CD4-positive, alpha-beta T cell treated with Interleukin-1 beta for 1 hour (primary cell): ENCODE results near the gene AKAP6.

Experiments
- DNase-seq, 2 donors: peaks; one replicate each; pipeline ENCODE4 v3.0.0-alpha.2; 2020 to 2022

AKAP6 gene

DNA sequence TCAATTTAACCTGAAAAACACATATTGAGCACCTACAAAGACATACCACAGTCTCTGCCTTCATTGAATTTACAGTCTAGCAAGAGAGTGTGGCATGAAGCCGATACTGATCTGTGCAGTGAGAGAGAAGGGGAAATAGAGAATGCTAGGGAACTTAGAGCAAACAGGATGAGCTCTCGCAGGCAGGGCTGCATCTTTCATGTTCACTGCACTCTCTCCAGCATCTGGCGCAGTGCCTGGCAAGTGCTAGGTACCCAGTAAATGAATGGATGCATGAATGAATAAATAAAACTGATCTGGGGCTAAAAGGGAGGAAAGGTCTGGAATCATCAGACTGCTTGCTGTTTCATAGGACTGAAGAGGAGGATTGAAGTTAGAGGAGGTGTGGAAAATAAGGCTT is 353.1 kb downstream of the AKAP6 start:
- DNase-seq = no peak

DNA sequence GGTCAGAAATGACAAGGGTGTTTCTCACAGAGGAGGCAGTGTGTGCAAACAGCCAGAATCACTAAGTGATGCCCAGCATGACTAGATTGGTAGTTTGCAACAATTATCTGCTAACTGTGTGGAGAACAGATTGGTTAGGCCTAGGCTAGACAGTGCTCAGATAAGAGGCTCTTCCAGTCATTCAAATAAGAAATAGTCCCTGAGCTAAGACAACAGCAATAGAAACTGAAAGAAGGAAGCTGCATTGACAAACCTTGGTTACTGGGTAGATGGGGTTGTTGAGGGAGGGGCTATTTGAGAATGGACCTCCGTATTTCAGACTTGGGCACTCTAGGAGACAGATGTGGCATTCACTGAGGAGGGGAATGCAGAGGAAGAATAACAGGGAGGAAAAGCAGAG is 354.6 kb downstream of the AKAP6 start:
- no peak for DNase-seq

DNA sequence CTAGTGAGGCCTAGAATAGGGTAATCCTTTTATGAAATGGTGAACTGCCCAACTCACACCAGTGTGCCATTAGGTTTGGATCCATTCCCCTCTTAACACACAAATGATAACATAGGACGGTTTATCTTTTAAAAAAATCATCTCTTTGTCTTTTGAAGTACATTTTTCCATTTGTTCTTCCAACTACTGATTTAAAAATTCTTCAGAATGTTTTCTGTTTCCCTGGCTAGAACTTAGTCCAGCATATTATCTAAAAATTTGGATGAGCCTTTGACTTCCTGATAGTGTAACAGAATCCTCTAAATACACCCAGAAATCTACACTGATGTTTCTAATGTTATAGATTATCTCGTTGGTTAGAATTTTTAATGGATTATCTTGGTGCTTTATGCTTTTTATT is 359.8 kb downstream of the AKAP6 start:
- DNase-seq = no peak

DNA sequence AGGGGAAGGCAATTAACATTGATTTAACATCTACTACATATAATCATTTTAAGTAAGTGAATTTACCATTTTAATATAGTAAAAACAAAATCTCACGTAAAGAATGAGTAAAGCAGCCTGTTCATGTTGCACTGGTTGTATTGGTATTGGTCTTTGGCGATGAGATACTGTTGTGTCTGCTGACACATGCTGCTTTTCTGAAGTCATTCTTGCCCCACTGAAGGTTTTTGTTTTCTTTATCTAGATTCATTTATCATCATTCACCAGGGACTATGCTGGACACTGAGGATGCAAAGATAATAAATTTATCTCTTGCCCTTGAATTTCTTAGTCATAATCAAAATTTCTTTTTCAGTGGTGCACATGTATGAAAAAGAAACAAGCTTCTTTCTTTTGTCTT is 363.3 kb downstream of the AKAP6 start:
- no peak for DNase-seq

DNA sequence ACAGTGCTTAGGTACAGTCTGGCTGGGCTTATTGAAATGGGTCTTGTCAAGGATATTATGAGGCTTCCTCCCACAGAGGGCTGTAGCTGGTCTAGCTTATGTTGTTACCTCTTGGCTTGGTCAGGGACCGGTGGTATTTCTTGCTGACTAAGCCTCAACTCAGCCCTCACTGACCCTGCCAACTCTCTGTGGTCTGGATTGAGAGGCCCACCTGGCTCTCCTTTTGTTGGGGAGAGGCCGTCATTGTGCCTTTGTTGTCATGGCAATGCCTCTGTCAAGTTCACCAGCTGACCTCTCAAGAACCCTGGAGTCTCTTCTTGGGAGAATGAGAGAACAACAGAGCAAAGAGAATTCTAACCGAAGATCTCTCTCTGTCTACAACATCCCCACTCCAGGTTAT is 364.0 kb downstream of the AKAP6 start:
- DNase-seq = no peak

DNA sequence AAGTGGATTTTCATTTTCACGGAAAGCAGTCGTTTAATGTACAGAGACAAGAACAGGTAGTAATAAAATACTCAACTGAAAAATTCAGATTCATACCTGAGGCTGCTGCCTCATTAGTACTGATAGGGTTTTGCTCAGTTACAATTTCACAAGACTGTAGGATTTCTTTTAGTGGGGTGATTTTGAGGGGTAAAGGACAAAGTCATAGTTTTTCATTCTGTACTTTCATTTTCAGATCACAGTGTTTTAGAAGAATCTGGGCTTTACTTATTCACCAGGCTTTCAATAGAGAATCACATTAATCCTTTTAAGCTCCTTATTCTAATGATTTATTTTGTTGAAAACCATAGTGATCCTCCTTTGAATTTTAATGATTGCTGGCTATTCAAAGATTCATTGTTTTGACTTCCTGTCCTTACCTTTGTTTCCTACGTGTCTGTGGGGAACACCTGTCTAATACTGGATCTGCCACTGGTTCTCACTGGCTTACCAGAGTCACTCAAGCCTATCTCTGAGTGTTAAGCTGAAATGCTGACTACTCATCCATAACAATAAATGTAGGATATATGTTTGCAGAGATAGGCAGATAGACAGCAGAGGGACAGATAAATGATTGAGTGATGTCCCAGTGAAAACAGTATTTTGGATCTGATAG is 365.8 kb downstream of the AKAP6 start:
- DNase-seq = no peak

DNA sequence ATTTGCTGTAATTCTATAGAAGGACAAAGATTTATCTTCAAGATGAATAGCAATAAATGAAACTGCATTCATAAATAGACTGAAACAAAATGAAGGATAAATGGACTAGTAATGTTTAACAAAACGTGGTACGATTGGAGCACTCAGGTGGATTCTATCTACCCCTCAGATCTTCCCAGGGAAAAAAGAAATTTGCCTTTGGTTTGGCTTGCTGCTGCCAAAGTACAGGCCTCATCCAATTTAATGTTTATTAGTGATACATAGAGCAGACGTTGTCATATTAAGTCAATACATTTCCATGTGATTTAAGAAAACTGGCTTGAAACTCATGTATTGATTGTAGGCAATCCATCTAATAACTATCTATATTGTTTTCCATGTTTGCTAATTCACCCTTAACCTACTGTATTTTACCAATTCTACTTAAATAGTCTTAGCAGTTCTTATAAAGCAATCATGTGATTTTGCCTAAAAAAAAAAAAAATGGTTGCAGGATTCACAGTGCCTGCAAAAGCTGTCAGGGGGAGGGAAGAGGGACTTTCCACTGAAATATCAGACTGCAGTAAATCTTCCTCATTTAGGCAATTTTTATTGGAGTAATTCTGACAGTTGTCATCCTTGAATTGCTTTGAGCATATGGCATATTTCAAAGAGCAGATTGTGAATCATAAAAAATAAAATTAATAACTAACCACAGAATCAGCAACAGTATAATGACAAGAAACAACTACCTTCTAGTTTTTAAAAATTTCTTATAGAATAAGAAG is 367.4 kb downstream of the AKAP6 start:
- no peak for DNase-seq

DNA sequence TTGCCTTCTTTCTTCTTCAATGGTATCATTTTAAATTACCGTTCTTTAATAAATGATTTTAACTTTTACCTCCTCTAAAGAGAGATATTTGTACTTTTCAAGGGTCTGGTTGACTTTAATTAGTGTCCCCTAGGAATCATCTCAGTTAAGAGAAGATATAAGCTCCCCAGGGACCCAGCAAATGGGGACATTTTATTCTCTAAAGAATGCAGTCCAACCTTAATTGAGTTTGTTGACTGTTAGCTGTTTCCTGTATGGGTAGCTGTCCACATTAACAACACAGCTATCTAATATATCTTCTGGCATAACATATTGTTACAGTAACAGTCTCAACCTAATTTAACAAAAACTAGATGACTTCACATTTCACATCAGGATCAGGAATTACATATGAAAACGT is 368.0 kb downstream of the AKAP6 start:
- no peak for DNase-seq

DNA sequence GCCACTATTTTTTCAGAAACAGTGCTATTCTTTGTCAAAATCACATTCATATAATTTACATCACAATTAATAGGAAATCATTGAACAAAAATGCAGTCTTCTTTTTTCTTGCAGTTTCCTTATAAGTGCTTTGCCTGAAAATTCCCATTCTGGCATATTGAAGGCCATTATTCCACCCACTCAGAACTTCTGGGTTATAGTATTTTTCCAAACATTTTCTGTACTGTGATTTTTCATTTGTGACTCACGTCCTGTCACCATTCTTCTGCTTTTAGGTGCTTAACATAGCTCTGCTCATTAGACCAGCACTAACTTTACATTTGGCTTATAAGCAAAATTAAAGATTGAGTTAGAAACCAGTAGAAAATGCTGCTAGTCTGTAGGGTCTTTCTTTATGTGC is 368.6 kb downstream of the AKAP6 start:
- DNase-seq = no peak

DNA sequence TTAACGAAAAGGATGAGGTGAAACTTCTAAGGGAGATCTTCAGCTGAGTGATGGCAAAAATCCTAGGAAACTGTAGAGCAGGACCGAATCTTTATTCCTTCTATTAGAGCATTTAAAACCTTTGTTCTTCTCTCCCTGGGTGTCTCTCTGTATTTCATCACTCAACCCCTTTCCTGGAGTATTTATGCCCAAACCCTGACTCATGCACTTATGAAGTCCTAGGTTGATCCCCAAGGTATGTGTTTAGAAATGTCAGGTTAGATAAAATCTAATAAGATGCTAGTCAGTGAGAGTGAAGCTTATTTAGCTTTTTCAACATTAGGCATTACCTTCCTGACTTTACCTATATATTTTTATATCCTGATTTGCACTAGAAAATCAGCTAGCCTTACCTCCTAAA is 369.7 kb downstream of the AKAP6 start:
- DNase-seq = no peak

DNA sequence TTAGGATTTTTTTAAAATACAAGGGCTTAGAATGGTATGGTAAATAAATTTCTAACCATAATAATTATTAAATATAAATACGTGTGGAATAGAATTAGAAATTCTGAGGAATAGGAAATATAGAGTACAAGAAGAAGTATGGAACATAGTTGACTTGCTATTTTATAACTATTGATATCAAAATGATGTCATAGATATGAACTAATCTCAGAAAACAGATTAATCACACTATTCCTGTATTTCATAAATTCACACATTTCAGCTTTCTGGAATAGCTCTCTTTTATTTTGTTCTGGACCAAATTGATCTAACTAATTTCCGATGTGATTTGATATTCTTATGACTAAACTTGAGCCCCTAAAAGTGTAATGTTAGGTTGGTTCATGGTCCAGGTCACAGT is 372.4 kb downstream of the AKAP6 start:
- no peak for DNase-seq

DNA sequence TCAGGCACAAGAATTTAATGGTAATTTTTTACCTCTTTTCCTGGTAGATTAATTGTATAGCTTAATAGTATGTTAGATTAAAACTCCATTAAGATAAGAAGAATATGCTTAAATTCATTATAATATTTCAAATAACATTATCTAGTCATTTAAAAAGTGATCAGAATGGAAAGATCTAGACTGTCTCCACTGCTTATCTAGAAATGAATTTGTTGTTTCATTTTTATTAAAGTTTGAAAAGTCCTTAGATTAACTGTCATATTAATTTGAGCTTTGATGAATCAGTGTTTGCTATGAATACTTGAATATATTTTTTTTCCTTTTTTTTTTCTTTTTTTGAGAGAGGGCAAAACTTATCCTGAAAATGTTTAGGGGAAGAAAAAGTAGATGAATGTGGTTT is 373.0 kb downstream of the AKAP6 start:
- no peak for DNase-seq

DNA sequence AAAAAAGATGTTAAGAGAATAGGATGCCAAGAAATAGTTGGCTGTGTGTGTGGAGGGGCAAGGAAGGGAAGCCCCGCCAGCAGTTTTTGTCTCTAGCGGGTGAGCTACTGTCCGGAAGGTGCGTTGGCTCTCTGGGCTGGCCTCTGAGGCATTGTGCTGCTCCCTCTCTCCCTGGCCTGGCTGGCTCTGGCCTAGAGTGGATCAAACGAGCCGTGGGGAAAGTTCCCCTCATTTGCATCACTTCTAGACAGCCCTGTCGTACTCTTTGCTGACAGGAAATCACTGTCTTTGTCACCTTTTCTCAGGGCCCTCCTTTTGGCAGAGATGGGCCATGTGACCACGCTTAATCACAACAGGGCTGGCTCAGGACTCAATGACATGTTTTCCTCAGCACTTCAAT is 373.5 kb downstream of the AKAP6 start:
- DNase-seq = peak; percentile 9 to 27

DNA sequence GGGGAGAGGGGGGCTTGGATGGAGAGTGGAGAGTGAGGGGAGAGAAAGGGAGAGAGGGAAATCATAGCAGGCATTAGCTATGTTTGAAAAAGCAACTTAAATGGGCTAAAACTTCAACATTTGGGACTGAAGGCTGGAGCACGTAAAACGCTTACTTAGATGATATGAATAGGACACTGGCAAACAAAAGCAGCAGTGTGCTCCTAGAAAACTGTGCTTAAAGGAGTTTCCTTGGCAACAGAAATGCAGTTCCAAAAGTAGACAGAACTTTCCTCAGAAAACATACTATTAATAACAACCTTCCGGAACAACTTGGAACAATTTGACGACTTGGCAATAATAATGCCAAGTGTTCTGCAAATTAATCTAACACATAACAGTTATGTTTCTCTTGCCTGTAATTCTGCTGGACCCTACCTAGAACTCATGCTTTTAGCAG is 374.1 kb downstream of the AKAP6 start:
- DNase-seq = no peak

DNA sequence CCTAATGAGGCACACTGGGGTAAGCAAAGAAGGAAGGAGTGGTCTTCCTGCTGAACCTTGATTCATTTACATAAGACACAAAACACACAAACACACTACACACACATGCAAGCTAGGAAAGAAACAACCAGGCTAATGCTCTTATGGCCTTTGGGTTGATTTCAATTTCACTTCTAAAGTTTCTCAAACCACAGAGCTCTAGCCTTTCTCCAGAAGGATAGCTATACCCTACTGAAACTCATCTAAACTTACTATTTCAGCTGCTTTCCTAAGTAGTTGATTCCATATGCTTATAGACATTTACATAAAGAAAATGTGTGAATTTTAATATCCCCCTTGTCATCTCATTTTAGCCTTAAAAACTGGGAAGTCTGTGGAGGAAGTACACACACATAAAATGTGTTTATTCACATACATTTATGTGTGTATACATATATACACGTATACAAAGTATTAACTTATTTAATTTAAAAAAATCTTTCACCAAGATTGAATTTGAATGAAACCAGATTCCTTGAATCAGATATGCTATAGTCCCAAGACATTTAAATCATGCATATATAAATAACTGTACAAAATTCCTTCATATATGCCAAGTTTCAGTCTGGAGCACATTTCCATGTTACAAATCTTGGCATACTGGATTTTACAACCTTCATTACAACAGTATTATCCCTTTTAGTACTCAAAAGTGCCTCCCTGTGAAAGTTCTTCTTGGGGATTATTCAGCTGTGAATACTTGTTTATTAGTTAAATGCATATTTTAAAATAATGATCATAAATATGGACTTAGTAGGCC is 377.8 kb downstream of the AKAP6 start:
- no peak for DNase-seq

DNA sequence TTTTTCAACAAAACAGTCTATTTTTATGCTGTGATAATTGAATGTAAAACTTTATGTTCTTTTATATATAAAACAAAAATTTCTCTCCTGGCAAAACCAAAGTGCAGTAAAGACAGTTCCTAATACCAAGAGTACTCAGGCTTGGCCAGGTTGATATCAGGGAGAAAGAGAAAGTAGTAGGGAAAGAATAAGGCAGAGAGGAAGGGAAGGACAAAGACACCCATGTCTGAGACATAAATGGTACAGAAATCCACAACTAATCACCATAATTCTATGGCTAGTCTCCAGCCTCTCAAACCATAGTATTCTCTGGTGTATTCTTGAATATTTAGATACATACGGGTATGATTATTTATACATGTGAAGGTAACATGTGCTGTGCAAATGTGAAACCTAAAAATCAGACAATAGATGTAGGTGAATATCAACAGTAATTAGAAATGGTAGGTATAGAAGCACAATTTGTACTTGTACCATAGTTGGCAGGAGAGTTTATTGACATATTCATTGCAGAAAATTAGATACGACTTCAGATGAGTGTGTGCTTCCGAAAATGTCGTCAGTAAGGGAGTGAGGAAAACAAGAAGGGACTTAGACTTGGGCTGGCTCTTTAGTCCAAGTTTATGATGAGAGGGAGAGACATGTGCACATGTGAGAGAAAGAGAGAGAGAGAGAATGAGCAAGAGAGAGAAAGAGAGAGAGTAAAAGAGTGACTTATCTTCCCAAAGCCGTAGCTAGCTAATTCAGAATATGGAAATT is 378.8 kb downstream of the AKAP6 start:
- no peak for DNase-seq

DNA sequence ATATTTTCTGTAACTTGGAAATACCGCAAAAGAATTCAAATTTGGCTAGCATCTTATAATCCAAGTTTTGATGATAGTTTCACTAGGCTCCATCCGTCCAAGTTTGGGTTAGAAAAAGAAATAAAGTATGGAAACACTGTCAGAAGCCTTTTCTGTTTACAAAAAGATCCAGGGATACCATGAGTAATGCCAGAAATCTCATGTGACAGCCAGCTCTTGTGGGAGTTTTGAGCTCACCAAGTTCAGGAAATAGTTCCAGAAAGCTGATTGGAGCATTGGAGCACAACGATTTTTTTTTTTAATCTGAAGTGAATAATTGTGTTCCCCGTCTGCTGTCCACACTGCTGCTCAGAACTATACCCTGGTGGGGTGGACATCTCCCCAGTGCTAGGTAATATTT is 379.9 kb downstream of the AKAP6 start:
- no peak for DNase-seq

DNA sequence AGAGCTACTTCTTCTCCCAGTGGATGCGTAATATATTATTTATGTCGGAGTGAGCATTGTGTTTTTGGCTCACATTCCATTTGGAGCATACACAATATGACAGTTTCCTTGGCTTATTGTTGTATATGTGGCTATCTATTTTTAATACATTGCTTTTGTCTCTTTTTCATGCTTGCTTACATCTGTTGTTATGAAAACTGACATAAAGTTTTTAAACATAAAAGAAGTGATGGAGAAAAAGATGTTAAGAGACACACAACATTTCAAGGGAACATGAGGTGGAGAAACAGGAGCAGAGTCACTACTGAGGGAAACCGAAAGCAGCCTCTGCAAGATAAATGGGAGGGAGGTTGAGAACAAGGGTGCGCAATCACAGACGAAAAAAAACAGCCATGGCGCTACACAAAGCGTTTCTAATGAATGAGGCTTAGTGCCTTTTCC is 381.2 kb downstream of the AKAP6 start:
- no peak for DNase-seq

DNA sequence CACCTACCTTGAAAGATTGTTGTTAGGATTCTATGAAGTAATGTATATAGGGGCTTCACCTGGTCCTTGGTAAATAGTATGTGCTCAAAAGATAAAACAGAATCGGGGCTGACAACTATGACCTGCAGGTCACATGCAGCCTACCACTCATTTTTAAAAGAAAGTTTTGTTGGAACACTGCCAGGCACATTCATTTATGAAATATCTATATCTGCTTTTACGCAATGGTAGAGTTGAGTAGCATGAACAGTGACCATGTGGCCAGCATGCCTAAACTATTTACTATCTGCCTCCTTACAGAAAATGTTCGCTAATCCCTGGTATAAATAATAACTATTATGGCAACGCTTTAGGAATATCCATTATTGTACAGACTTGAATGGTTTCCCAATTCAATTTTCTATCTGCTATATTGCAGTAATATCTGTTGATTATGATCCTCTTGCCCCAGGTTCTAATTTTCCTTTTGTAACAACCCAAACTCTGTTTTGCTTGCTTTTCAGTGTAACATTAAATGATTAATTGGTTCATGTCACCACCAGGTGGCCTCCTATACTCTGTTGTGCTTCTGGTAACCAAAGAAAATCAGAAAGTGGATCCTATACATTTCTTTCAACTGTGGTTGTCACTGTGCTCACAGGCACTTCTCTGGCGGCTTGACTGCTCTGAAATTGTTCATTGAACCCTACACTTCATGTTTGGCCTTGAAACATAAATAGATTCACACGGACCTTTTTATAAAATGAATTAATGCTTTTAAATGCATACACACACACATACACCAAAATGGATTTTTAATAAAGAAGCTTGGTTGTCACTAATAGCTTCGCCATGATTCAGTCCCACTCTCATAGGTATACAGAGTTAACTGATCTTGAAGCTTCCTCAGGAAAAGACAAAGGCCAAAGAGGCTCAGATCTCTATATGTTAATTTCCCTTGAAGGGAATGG is 381.9 kb downstream of the AKAP6 start:
- peak in 1 of 2 donors; percentile 13 for DNase-seq

DNA sequence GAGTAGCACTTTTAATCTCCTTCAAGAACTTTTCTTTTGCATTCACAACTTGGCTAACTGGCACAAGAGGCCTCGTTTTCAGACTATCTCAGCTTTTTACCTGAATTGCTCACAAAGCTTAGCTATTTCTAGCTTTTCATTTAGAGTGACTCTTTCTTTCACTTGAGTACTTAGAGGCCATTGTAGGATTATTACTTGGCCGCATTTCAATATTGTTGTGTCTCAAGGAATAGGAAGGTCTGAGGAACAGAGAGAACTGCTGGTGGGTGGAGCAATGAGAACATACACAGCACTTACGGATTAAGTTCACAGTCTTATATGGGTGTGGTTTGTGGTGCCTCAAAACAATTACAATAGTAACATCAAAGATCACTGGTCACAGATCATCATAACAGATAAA is 384.8 kb downstream of the AKAP6 start:
- no peak for DNase-seq

DNA sequence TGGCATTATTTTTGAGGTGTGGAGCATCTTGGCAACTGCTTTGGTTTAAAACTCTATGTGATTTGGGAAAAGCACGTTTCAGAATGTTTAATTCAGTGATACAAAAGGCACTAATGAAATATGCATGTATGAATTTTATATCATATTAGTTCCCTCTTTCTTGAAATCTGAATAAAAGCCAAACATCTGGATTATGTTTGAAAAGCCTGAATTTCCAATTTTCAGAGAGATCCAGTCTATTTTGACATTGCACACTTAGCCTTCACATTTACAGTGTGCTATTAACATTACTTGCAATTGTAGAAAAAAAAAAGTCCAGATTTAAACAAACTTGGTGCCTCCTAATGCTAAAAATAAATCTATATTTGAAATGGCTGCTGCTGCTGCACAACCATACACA is 390.5 kb downstream of the AKAP6 start:
- DNase-seq = no peak

DNA sequence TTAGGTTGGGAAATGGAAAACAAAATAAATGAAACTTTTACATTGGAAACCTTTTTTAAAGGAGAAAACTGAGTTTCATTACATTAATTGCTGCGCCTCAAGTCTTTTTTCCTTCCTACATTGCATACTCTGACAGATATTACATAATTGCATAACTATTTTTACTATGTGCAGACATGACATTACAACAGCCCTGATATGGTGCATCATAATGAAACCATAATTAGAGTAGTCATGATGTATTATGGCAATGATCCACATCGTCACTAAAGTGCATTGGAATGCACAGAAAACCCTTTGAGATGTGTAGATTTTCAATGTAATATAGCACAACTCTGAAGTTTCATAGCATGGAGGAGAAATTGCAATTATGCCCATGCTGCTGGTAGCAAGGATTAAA is 391.8 kb downstream of the AKAP6 start:
- no peak for DNase-seq
